ENCODE data around the gene EVI5L. TPM values are rescaled to one million over a fixed set of nuclear protein-coding genes. Genes with fewer than 3 reads are reported as not detected.

Gene EVI5L
- total and polyA plus RNA-seq, 2 of the 4 experiments (the other 2 are of a cell fraction) = 12.7 to 14.6 TPM

DNA sequence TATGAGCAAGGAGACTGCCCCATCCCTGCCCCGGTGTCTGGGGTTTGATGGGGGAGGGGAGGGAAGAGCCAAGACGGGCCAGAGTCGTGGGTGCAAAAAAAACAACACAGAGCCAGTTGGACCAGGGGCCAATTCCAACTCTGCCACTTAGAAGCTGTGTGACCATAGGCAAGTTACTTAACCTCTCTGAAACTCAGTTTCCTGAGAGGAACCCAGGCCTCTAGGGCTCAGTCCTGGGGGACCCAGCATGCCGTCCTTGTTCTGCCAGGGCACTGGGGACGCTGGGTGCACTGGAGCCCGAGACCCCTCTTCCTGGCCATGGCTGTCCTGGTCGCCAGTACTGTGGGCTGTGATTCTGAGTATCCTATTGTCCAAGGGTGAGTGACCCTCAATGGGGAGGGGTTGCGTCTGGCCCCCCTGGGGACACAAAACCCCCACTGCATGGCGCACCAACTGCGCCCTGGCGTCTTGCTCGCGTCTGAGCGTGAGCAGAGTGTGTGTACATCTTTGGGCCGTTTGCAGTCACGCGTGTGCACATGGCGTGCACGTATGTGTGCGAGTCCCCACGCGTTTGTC lies 42.3 kb upstream of the EVI5L start:
- H3K4ac ChIP-seq (ENCODE audit: low read depth, low read length) = no peak overlapping the region
- ChIA-PET POLR2A (ENCODE audit: unreplicated experiment) (no interaction called here), CTCF (no interaction called here)
- no peak for TF ChIP-seq MXI1 (IDR thresholded peaks at IDR 0.05; ENCODE audit: borderline replicate concordance, low read depth, low read length)
- TF ChIP-seq MAZ (IDR thresholded peaks at IDR 0.05; ENCODE audit: borderline replicate concordance, low read depth, low read length) = no peak
- no peak for TF ChIP-seq RAD21 (IDR thresholded peaks at IDR 0.05; ENCODE audit: low read length)
- no peak for TF ChIP-seq CHD1 (IDR thresholded peaks at IDR 0.05; ENCODE audit: low read depth, low read length)
- TF ChIP-seq POLR2A (IDR thresholded peaks at IDR 0.05; ENCODE audit: low read depth, low read length) = no peak
- TF ChIP-seq RFX5 (IDR thresholded peaks at IDR 0.05; ENCODE audit: low read depth, low read length) = no peak
- no peak for TF ChIP-seq RCOR1 (IDR thresholded peaks at IDR 0.05; ENCODE audit: insufficient replicate concordance, low read length)
- TF ChIP-seq, protein P1, sequence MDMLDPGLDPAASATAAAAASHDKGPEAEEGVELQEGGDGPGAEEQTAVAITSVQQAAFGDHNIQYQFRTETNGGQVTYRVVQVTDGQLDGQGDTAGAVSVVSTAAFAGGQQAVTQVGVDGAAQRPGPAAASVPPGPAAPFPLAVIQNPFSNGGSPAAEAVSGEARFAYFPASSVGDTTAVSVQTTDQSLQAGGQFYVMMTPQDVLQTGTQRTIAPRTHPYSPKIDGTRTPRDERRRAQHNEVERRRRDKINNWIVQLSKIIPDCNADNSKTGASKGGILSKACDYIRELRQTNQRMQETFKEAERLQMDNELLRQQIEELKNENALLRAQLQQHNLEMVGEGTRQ (IDR thresholded peaks at IDR 0.05; ENCODE audit: low read depth, low read length) = no peak
- H2BK5ac ChIP-seq (ENCODE audit: low read depth, low read length, poor library complexity, severe bottlenecking) = no peak overlapping the region
- H3K27me3 ChIP-seq (ENCODE audit: control insufficient read depth, insufficient read depth, low read length) = peaks cover 29% of the 10 kb centered on the region
- H2BK15ac ChIP-seq (ENCODE audit: low read depth, low read length) = no peak overlapping the region
- H3K4me3 ChIP-seq (ENCODE audit: insufficient read depth, low read depth, low read length) = no peak overlapping the region
- H2AFZ ChIP-seq (replicated peaks; ENCODE audit: low read length, poor library complexity) = no peak overlapping the region
- no peaks in the 10 kb centered on the region for H3K9me3 ChIP-seq (ENCODE audit: control insufficient read depth, insufficient read depth, low read length)
- no peak overlapping the region for H3K27ac ChIP-seq (ENCODE audit: insufficient read depth, low read length)
- H3K14ac ChIP-seq (replicated peaks; ENCODE audit: low read depth, low read length) = no peak overlapping the region
- no TSS peak for BruUV-seq (replicated peaks)
- H3K4me2 ChIP-seq (ENCODE audit: low read depth, low read length) = no peak overlapping the region
- no peak overlapping the region for H2BK20ac ChIP-seq (ENCODE audit: low read depth, low read length)
- no peak overlapping the region for H4K8ac ChIP-seq (ENCODE audit: low read depth in 2 of 2, low read length in 2 of 2)
- H3K4me1 ChIP-seq (ENCODE audit: control insufficient read depth, insufficient read depth, low read length) = no peaks in the 10 kb centered on the region
- no peak overlapping the region for H3K18ac ChIP-seq (ENCODE audit: low read depth, low read length)
- H2AK9ac ChIP-seq (replicated peaks; ENCODE audit: low read depth, low read length, poor library complexity) = no peak overlapping the region
- H4K5ac ChIP-seq (ENCODE audit: low read depth, low read length) = no peak overlapping the region
- no peaks in the 10 kb centered on the region for H3K79me1 ChIP-seq (ENCODE audit: low read depth in 1 of 2, low read length in 2 of 2)
- H2BK120ac ChIP-seq (ENCODE audit: low read depth, low read length) = no peak overlapping the region
- H3K56ac ChIP-seq (ENCODE audit: extremely low read depth, insufficient read depth, low read length) = no peak overlapping the region
- 9% methylated on average over 14 of the region's 22 CpGs; no CpG with 5 or more reads in 1 of the 2 experiments for WGBS, 2 experiments (ENCODE audit: extremely low coverage in 2 of 2, insufficient read length in 1 of 2)
- no peak for DNase-seq
- dilution Hi-C loops (cut with HindIII; ENCODE audit: low sequenced_read_pairs, unreplicated experiment) (no loop called here), in situ Hi-C loops (cut with MboI; ENCODE audit: low sequenced_read_pairs) (no loop called here), intact Hi-C loops (cut with micrococcal nuclease) (no loop called here)
- H2AK5ac ChIP-seq (ENCODE audit: low read depth, low read length) = no peak overlapping the region
- H3K36me3 ChIP-seq (ENCODE audit: control insufficient read depth, insufficient read depth, low read length) = no peaks in the 10 kb centered on the region
- H3K9me1 ChIP-seq (ENCODE audit: insufficient read depth, low read length) = no peaks in the 10 kb centered on the region
- no peak overlapping the region for H3K23ac ChIP-seq (ENCODE audit: low read depth, low read length)
- no peak overlapping the region for H4K91ac ChIP-seq (ENCODE audit: insufficient read depth, low read depth, low read length)
- H3K9ac ChIP-seq (ENCODE audit: low read depth, low read length) = no peak overlapping the region
- no peaks in the 10 kb centered on the region for H4K20me1 ChIP-seq (ENCODE audit: insufficient read depth, low read length)
- no peak for ATAC-seq (ENCODE audit: low read depth)
